Measurements from ENCODE around the gene UBE2V1. TPM values are rescaled to one million over a fixed set of nuclear protein-coding genes. Genes with fewer than 3 reads are reported as not detected.
"Not testable (repeated sequence)": the region's sequence is repeated elsewhere in the genome, so short reads cannot be mapped to it uniquely, and the experiment has no call there.

UBE2V1 gene
- total RNA-seq, 2 donors from 2014 or later: 197 to 205 TPM

DNA sequence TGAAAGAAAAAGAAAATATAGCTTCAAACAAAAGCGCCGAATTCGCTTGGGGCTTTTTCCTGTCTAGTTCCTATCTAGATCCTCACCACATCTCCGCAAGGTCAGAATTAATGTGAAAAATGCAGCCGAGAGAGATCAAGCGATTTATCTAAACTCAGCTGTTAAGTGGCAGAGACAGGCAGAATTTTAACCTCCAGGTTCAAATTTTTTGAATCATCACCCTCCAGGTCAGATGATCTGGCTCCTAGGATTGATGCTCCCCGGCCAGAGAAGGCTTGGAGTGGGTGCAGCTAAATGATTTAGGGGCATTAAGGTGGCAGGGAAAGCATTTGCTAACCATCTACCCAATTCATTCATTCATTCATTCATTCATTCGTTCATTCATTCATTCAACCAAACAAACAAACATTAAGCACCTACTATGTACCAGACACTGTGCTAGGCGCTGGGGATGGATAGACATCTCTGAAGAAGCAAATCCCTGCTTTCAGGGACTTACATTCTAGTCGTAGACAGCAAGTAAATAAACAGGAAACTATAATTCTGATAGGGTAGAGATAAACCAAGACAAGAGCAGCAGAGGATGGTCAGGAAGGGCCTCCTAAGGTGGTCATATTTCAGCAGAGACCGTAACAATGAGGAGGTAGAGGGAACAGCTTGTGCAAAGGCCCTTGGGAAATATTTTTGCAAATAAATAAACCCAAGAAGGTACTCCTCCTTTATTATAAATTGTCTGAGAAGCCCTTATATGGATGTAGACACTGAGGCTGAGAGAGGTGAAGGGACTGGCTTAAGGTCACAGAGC lies 672 bp upstream of the UBE2V1 start:
- H3K27ac Mint-ChIP-seq: peak overlapping the region; percentile 98
- H3K4me3 Mint-ChIP-seq: peak overlapping the region; percentile 95
- no peaks in the 10 kb centered on the region for H3K9me3 Mint-ChIP-seq
- ATAC-seq (replicated peaks): no peak
- peaks cover 48% of the 10 kb centered on the region for H3K4me1 Mint-ChIP-seq
- no peaks in the 10 kb centered on the region for H3K27me3 Mint-ChIP-seq
- peaks cover 40% of the 10 kb centered on the region for H3K36me3 Mint-ChIP-seq (ENCODE audit: low read depth)

DNA sequence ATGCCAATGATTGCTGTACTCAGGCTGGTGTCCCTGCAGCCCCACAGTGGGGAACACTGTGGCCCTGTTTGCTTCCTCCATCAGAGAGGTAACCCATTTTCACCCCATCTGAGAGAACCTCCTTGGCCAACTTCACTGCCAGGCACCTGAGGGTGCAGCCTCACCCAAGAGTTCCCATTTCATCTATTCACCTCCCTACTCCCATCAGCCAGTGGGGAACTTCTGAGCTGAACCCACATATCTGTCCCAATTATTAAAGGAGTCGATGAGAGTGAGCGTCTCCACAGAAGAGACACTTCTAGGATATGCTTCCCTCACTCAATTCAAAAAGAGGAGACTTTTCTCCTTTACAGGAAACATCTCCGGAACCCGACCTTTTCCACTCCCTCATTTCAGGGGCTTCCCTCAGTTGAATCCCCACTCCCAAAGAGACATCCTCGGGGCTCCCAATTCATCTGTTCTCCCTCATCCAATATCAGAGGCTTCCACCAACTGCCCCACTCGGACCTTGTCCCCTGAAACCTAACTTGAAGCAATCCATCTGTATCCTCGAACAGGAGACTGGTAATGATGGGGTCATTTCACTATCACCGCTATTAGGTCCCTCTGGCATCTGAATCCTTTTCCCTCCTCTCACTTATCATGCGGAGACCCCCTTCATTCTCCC lies 988 bp downstream of the UBE2V1 start:
- no peaks in the 10 kb centered on the region for H3K9me3 Mint-ChIP-seq
- peaks cover 57% of the 10 kb centered on the region for H3K36me3 Mint-ChIP-seq (ENCODE audit: low read depth)
- H3K4me1 Mint-ChIP-seq: peaks cover 64% of the 10 kb centered on the region
- no peaks in the 10 kb centered on the region for H3K27me3 Mint-ChIP-seq
- peak overlapping the region; percentile 98 for H3K27ac Mint-ChIP-seq
- H3K4me3 Mint-ChIP-seq: peak overlapping the region; percentile 95
- ATAC-seq (replicated peaks): no peak

DNA sequence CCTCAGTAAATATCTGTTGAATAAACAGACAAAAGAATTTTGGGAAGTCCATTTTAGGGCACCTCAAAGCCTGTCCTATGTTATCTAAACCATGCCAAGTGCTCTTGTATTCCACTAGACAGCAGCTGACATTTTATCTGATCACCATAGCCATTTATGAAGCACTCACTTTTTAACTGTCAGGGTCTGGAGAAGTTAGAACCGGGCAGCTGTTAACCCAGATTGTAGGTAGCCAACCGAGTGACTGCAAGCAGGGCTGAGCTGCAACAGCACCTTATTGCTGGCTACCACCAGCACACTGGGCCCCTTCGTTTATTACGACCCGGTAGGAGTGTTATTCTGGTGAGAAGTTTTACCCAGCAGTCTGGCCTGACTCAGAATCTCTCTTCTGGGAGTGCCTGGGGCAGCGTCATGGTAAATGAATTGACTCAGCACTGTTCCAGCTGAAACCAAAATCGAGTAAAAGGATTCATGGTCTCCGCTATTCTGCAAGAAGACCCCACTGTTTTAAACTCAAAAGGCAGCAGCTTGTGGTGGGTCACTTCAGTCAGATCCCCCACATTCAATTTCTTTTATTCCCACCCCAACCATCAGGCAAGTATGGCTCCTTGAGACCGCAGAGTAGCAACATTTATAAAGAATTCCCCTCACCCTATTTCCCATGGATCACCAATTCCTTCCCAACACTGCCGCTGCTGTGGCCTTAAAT lies 1.7 kb downstream of the UBE2V1 start:
- no peaks in the 10 kb centered on the region for H3K27me3 Mint-ChIP-seq
- H3K4me3 Mint-ChIP-seq: peak overlapping the region; percentile 95
- peak overlapping the region; percentile 98 for H3K27ac Mint-ChIP-seq
- H3K9me3 Mint-ChIP-seq: no peaks in the 10 kb centered on the region
- peaks cover 63% of the 10 kb centered on the region for H3K4me1 Mint-ChIP-seq
- peak; percentile 57 for ATAC-seq (replicated peaks)
- H3K36me3 Mint-ChIP-seq (ENCODE audit: low read depth): peaks cover 64% of the 10 kb centered on the region

DNA sequence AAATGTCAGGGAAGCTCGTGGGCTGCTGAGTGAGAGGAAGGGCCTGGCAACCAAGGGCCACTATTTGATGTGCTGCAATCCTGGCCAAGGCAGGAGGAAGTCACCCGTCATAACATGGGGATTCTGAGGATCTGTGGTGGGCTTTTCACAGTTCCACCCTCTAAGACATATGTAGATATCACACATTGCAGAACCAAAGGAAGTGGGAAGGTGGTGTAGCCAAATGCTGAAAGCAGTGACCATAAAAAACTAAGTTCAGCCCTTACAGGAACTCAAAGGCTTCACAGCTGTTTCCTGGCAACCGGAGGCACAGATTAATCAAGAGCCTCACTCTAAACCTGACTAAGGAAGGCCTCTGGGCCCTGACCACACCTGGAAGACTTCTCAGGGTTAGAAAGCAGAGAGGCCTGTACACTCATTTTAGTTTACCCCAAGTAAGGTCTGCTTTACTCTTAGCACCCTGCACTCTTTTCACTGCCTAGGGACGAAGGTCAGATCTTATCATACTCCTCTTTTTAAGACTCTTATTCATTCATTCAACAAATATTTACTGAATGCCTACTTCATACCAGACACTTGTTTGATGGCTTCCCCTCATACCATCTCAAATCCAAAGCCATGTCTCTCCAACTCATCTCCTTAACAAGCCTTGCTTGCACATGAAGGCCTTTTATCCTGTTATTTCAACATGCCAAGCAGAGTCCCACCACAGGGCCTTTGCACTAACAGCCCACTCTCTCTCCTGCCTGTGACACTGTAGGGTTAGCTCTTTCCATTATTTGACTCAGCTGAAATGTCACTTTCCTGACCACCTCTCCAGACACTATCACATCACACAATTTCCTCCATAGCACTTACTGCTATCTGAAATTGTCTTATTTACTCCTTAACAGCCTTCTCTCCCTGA lies 2.6 kb downstream of the UBE2V1 start:
- no peaks in the 10 kb centered on the region for H3K27me3 Mint-ChIP-seq
- H3K27ac Mint-ChIP-seq: peak overlapping the region; percentile 98
- H3K4me3 Mint-ChIP-seq: peak overlapping the region; percentile 95
- peak; percentile 65 for ATAC-seq (replicated peaks)
- H3K4me1 Mint-ChIP-seq: peaks cover 57% of the 10 kb centered on the region
- H3K36me3 Mint-ChIP-seq (ENCODE audit: low read depth): peaks cover 67% of the 10 kb centered on the region
- H3K9me3 Mint-ChIP-seq: no peaks in the 10 kb centered on the region

GRCh38 chr20:50108556-50109235 lies 4.3 kb downstream of the UBE2V1 start:
- ATAC-seq (replicated peaks): no peak
- Mint-ChIP-seq H3K36me3 (ENCODE audit: low read depth) (peaks cover 71% of the 10 kb centered on the region), H3K27me3 (no peaks in the 10 kb centered on the region), H3K4me3 (peak overlapping the region; percentile 55), H3K4me1 (peaks cover 46% of the 10 kb centered on the region), H3K9me3 (no peaks in the 10 kb centered on the region), H3K27ac (peak overlapping the region; percentile 80)

GRCh38 chr20:50107796-50108331 lies 5.1 kb downstream of the UBE2V1 start:
- peaks cover 80% of the 10 kb centered on the region for H3K36me3 Mint-ChIP-seq (ENCODE audit: low read depth)
- H3K4me1 Mint-ChIP-seq: peaks cover 50% of the 10 kb centered on the region
- H3K27ac Mint-ChIP-seq: peak overlapping the region; percentile 80
- peak overlapping the region; percentile 55 for H3K4me3 Mint-ChIP-seq
- H3K27me3 Mint-ChIP-seq: no peaks in the 10 kb centered on the region
- no peaks in the 10 kb centered on the region for H3K9me3 Mint-ChIP-seq
- ATAC-seq (replicated peaks): no peak

GRCh38 chr20:50107086-50107660 lies 5.8 kb downstream of the UBE2V1 start:
- H3K9me3 Mint-ChIP-seq: no peaks in the 10 kb centered on the region
- H3K4me1 Mint-ChIP-seq: peaks cover 55% of the 10 kb centered on the region
- peak overlapping the region; percentile 80 for H3K27ac Mint-ChIP-seq
- H3K36me3 Mint-ChIP-seq (ENCODE audit: low read depth): peaks cover 82% of the 10 kb centered on the region
- ATAC-seq (replicated peaks): no peak
- H3K4me3 Mint-ChIP-seq: peak overlapping the region; percentile 55
- no peaks in the 10 kb centered on the region for H3K27me3 Mint-ChIP-seq

DNA sequence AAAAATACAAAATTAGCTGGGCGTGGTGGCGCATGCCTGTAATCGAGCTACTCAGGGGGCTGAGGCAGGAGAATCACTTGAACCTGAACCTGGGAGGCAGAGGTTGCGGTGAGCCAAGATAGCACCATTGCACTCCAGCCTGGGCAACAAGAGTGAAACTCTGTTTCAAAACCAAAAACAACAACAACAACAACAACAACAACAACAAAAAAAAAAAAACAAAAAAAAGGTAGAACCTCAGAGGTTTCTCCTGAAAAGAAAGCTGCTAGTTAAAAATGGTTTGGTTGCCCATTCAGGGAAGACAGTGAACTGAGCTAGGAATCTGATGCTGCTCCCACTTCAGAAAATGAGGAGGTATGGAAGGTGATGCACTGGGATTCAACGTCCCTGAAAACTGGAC lies 6.3 kb downstream of the UBE2V1 start:
- peaks cover 57% of the 10 kb centered on the region for H3K4me1 Mint-ChIP-seq
- not testable (repeated sequence) for H3K9me3 Mint-ChIP-seq; H3K4me3 Mint-ChIP-seq; ATAC-seq (replicated peaks); H3K27me3 Mint-ChIP-seq; H3K27ac Mint-ChIP-seq
- peaks cover 82% of the 10 kb centered on the region for H3K36me3 Mint-ChIP-seq (ENCODE audit: low read depth)

- Mint-ChIP-seq H3K27ac (peak overlapping the region; percentile 70), H3K4me1 (peaks cover 44% of the 10 kb centered on the region), H3K4me3 (peak overlapping the region; percentile 48), H3K36me3 (ENCODE audit: low read depth) (peaks cover 58% of the 10 kb centered on the region)
- H3K27me3 Mint-ChIP-seq, H3K9me3 Mint-ChIP-seq: not testable (repeated sequence)
- ATAC-seq (replicated peaks): peak; percentile 93
These were observed 9.4 kb downstream of the UBE2V1 start for GRCh38 chr20:50103464-50104107.

DNA sequence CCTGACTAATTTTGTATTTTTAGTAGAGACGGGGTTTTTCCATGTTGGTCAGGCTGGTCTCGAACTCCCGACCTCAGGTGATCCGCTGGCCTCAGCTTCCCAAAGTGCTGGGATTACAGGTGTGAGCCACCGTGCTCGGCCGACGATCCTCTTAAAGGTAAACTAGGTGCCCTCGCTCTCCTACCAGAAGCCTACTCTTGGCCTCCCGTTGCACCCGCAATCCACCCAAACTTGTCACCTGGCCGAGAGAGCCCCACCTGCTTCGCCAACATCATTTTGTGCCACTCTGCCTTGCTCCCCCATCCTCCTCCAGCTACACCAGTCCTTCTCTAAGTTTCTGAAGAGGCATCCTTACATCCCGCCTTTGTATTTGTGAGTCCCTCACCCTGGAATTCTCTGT lies 10.4 kb downstream of the UBE2V1 start:
- not testable (repeated sequence) for ATAC-seq (replicated peaks); H3K9me3 Mint-ChIP-seq; H3K4me3 Mint-ChIP-seq; H3K27me3 Mint-ChIP-seq
- Mint-ChIP-seq H3K27ac (peak overlapping the region; percentile 21), H3K4me1 (peaks cover 38% of the 10 kb centered on the region), H3K36me3 (ENCODE audit: low read depth) (peaks cover 57% of the 10 kb centered on the region)

DNA sequence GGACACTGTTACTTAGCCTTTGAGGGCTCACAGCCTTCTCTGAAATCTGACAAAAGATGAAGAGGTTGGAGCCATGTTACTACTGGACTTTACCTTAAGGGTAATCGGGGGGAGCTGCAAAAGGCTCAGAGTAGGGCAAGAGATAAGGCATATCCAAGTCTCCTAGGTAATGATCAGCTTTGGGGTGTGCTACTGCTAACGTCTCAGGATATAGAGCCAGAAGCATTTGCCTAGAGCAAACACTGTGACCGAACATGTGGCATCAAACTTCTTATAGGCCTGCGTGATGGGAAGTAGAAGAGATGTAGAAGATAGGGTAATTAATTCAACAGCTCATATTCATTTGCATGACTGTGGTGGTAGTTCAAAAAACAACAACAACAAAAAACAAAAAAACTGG lies 11.1 kb downstream of the UBE2V1 start:
- H3K4me1 Mint-ChIP-seq: peaks cover 32% of the 10 kb centered on the region
- no peak overlapping the region for H3K4me3 Mint-ChIP-seq

GRCh38 chr20:50101281-50101680 lies 11.7 kb downstream of the UBE2V1 start:
- H3K27ac Mint-ChIP-seq: peak overlapping the region; percentile 53
- no peak overlapping the region for H3K4me3 Mint-ChIP-seq
- peaks cover 57% of the 10 kb centered on the region for H3K36me3 Mint-ChIP-seq (ENCODE audit: low read depth)
- no peak for ATAC-seq (replicated peaks)
- peaks cover 32% of the 10 kb centered on the region for H3K4me1 Mint-ChIP-seq
- H3K27me3 Mint-ChIP-seq: no peaks in the 10 kb centered on the region
- no peaks in the 10 kb centered on the region for H3K9me3 Mint-ChIP-seq

More for the DNA sequence above, 11.1 kb downstream of the UBE2V1 start:
- no peak for ATAC-seq (replicated peaks)
- peaks cover 57% of the 10 kb centered on the region for H3K36me3 Mint-ChIP-seq (ENCODE audit: low read depth)
- H3K27me3 Mint-ChIP-seq: no peaks in the 10 kb centered on the region
- no peaks in the 10 kb centered on the region for H3K9me3 Mint-ChIP-seq
- peak overlapping the region; percentile 53 for H3K27ac Mint-ChIP-seq

Data from activated T-helper 17 cell treated with anti-CD3 and anti-CD28 coated beads, Interleukin-2, amount 50 U/mL, for 72 hours (primary cell).